ENCODE measurements around the gene SNAP25. TPM values are rescaled to one million over a fixed set of nuclear protein-coding genes. Genes with fewer than 3 reads are reported as not detected.
A peak's percentile ranks its signal among the peaks of the same experiment; 100 is the strongest.

The SNAP25 gene
- total RNA-seq, 1 donor, result 8.6 TPM

GRCh38 chr20:10350188-10350842 lies 131.7 kb downstream of the SNAP25 start:
- H3K4me3 ChIP-seq (ENCODE audit: low read depth, low read length), result no peak overlapping the region
- DNase-seq (ENCODE audit: low read depth), result no peak
- TF ChIP-seq CTCF (IDR thresholded peaks at IDR 0.05; ENCODE audit: insufficient read depth, low read depth, low read length), result no peak

GRCh38 chr20:10352934-10353824 lies 134.5 kb downstream of the SNAP25 start:
- DNase-seq (ENCODE audit: low read depth), result peak; percentile 33
- H3K4me3 ChIP-seq (ENCODE audit: low read depth, low read length), result no peak overlapping the region
- no peak for TF ChIP-seq CTCF (IDR thresholded peaks at IDR 0.05; ENCODE audit: insufficient read depth, low read depth, low read length)

- no peak for DNase-seq (ENCODE audit: low read depth)
- no peak overlapping the region for H3K4me3 ChIP-seq (ENCODE audit: low read depth, low read length)
- no peak for TF ChIP-seq CTCF (IDR thresholded peaks at IDR 0.05; ENCODE audit: insufficient read depth, low read depth, low read length)
Measured at GRCh38 chr20:10356628-10357027, 138.0 kb downstream of the SNAP25 start.

Small RNA genes within 50 kb of the gene (small RNA-seq; reads per million reads assigned to genes)
- not detected for gene HIGD1AP15

Other genes with a start within 250 kb of the SNAP25 start
- gene ANKEF1, start 183.8 kb upstream of the SNAP25 start, total RNA-seq, result 0.97 and 1.3 TPM in 2 replicates
- gene MKKS, start 215.4 kb downstream of the SNAP25 start, total RNA-seq, result 3.5 and 9.1 TPM in 2 replicates
- gene SLX4IP, start 216.5 kb downstream of the SNAP25 start, total RNA-seq, result 3.2 and 5.6 TPM in 2 replicates